Measurements from ENCODE around the gene MEPCE. TPM values are rescaled to one million over a fixed set of nuclear protein-coding genes. Genes with fewer than 3 reads are reported as not detected.

MEPCE gene
- total RNA-seq, 2 donors from 2014 or later = 44.0 to 60.5 TPM

- H3K36me3 Mint-ChIP-seq = no peaks in the 10 kb centered on the region
- DNase-seq (ENCODE audit: low spot score) = no peak
- peaks cover 12% of the 10 kb centered on the region in 2 donors for H3K4me1 Mint-ChIP-seq (ENCODE audit: low read depth in 2 of 2)
- no peaks in the 10 kb centered on the region for H3K9me3 Mint-ChIP-seq
- H3K4me3 Mint-ChIP-seq = no peak overlapping the region
- no peaks in the 10 kb centered on the region for H3K27me3 Mint-ChIP-seq
- H3K27ac Mint-ChIP-seq = peak overlapping the region in 1 of 2 donors; percentile 62
- ATAC-seq = no peak
These were observed 9.9 kb upstream of the MEPCE start for GRCh38 chr7:100419660-100420226.

- H3K4me3 Mint-ChIP-seq = no peak overlapping the region
- ATAC-seq (no peak), DNase-seq (ENCODE audit: low spot score) (no peak)
- H3K4me1 Mint-ChIP-seq (ENCODE audit: low read depth in 2 of 2) = peaks cover 17 to 22% of the 10 kb centered on the region in 2 donors
- H3K27ac Mint-ChIP-seq = peak overlapping the region in 1 of 2 donors; percentile 60
- no peaks in the 10 kb centered on the region for H3K36me3 Mint-ChIP-seq
- H3K9me3 Mint-ChIP-seq = no peaks in the 10 kb centered on the region
- no peaks in the 10 kb centered on the region for H3K27me3 Mint-ChIP-seq
These were observed 6.3 kb upstream of the MEPCE start for GRCh38 chr7:100423315-100423714.

GRCh38 chr7:100425347-100425746 lies 4.3 kb upstream of the MEPCE start:
- Mint-ChIP-seq H3K36me3 (peaks cover 5% of the 10 kb centered on the region), H3K4me3 (no peak overlapping the region), H3K9me3 (no peaks in the 10 kb centered on the region), H3K4me1 (ENCODE audit: low read depth in 2 of 2) (peaks cover 32 to 34% of the 10 kb centered on the region in 2 donors), H3K27me3 (no peaks in the 10 kb centered on the region), H3K27ac (no peak overlapping the region)
- ATAC-seq (no peak), DNase-seq (ENCODE audit: low spot score) (no peak)

GRCh38 chr7:100426516-100426915 lies 3.1 kb upstream of the MEPCE start:
- Mint-ChIP-seq H3K27me3 (no peaks in the 10 kb centered on the region), H3K36me3 (peaks cover 5% of the 10 kb centered on the region), H3K4me1 (ENCODE audit: low read depth in 2 of 2) (peaks cover 36 to 39% of the 10 kb centered on the region in 2 donors), H3K4me3 (no peak overlapping the region), H3K27ac (peak overlapping the region in 1 of 2 donors; percentile 38), H3K9me3 (no peaks in the 10 kb centered on the region)
- no peak for DNase-seq (ENCODE audit: low spot score)
- no peak for ATAC-seq

GRCh38 chr7:100427762-100428198 lies 1.9 kb upstream of the MEPCE start:
- Mint-ChIP-seq H3K4me3 (peak overlapping the region; percentile 97), H3K27ac (peak overlapping the region; percentile 99 to 100)

GRCh38 chr7:100428199-100428966 lies 1.2 kb upstream of the MEPCE start, which contains the start of gene ZCWPW1:
TSS of gene ZCWPW1 (minus strand) at chr7:100428703. CDS start at chr7:100420649, 8,054 bp downstream.
- peaks cover 39 to 46% of the 10 kb centered on the region in 2 donors for H3K4me1 Mint-ChIP-seq (ENCODE audit: low read depth in 2 of 2)
- H3K27ac Mint-ChIP-seq = peak within 1 kb of the TSS; percentile 99 to 100
- peaks cover 10% of the 10 kb centered on the region for H3K36me3 Mint-ChIP-seq
- ATAC-seq (peak; percentile 76 to 79), DNase-seq (ENCODE audit: low spot score) (peak; percentile 97)
- H3K4me3 Mint-ChIP-seq = peak within 1 kb of the TSS; percentile 97
- no peaks in the 10 kb centered on the region for H3K27me3 Mint-ChIP-seq
- no peaks in the 10 kb centered on the region for H3K9me3 Mint-ChIP-seq

More at GRCh38 chr7:100427762-100428198, 1.9 kb upstream of the MEPCE start:
- DNase-seq (ENCODE audit: low spot score) (no peak), ATAC-seq (no peak)
- Mint-ChIP-seq H3K4me1 (ENCODE audit: low read depth in 2 of 2) (peaks cover 45 to 50% of the 10 kb centered on the region in 2 donors), H3K9me3 (no peaks in the 10 kb centered on the region), H3K36me3 (peaks cover 10% of the 10 kb centered on the region), H3K27me3 (no peaks in the 10 kb centered on the region)

- ATAC-seq = peak; percentile 79 to 83
- Mint-ChIP-seq H3K27ac (peak overlapping the region; percentile 99 to 100), H3K36me3 (peaks cover 10% of the 10 kb centered on the region), H3K27me3 (no peaks in the 10 kb centered on the region), H3K4me1 (ENCODE audit: low read depth in 2 of 2) (peaks cover 44 to 46% of the 10 kb centered on the region in 2 donors), H3K9me3 (no peaks in the 10 kb centered on the region), H3K4me3 (peak overlapping the region; percentile 97)
- peak; percentile 100 for DNase-seq (ENCODE audit: low spot score)
These were observed 529 bp upstream of the MEPCE start for GRCh38 chr7:100428967-100429636.

GRCh38 chr7:100430493-100431285 lies 1.1 kb downstream of the MEPCE start:
- no peaks in the 10 kb centered on the region for H3K27me3 Mint-ChIP-seq
- peak overlapping the region; percentile 91 to 100 for H3K27ac Mint-ChIP-seq
- H3K36me3 Mint-ChIP-seq = peaks cover 19% of the 10 kb centered on the region
- peak overlapping the region; percentile 86 for H3K4me3 Mint-ChIP-seq
- DNase-seq (ENCODE audit: low spot score) (peak; percentile 70), ATAC-seq (peak in 1 of 2 donors; percentile 1)
- H3K9me3 Mint-ChIP-seq = no peaks in the 10 kb centered on the region
- peaks cover 55 to 56% of the 10 kb centered on the region in 2 donors for H3K4me1 Mint-ChIP-seq (ENCODE audit: low read depth in 2 of 2)

GRCh38 chr7:100431286-100431735 lies 1.7 kb downstream of the MEPCE start:
- H3K9me3 Mint-ChIP-seq = no peaks in the 10 kb centered on the region
- peak overlapping the region; percentile 91 to 100 for H3K27ac Mint-ChIP-seq
- ATAC-seq = no peak
- DNase-seq (ENCODE audit: low spot score) = no peak
- H3K27me3 Mint-ChIP-seq = no peaks in the 10 kb centered on the region
- H3K4me1 Mint-ChIP-seq (ENCODE audit: low read depth in 2 of 2) = peaks cover 53 to 56% of the 10 kb centered on the region in 2 donors
- peak overlapping the region; percentile 86 for H3K4me3 Mint-ChIP-seq
- peaks cover 19% of the 10 kb centered on the region for H3K36me3 Mint-ChIP-seq

- H3K36me3 Mint-ChIP-seq = peaks cover 19% of the 10 kb centered on the region
- no peaks in the 10 kb centered on the region for H3K9me3 Mint-ChIP-seq
- H3K27me3 Mint-ChIP-seq = no peaks in the 10 kb centered on the region
- no peak for ATAC-seq
- DNase-seq (ENCODE audit: low spot score) = no peak
- H3K4me1 Mint-ChIP-seq (ENCODE audit: low read depth in 2 of 2) = peaks cover 53 to 56% of the 10 kb centered on the region in 2 donors
- H3K4me3 Mint-ChIP-seq = peak overlapping the region; percentile 52
- peak overlapping the region; percentile 91 to 100 for H3K27ac Mint-ChIP-seq
These were observed 2.4 kb downstream of the MEPCE start for GRCh38 chr7:100432053-100432452.

- Mint-ChIP-seq H3K4me1 (ENCODE audit: low read depth in 2 of 2) (peaks cover 51 to 56% of the 10 kb centered on the region in 2 donors), H3K36me3 (peaks cover 19% of the 10 kb centered on the region), H3K4me3 (peak overlapping the region; percentile 52), H3K27me3 (no peaks in the 10 kb centered on the region), H3K9me3 (no peaks in the 10 kb centered on the region), H3K27ac (peak overlapping the region; percentile 91 to 100)
- DNase-seq (ENCODE audit: low spot score) = no peak
- no peak for ATAC-seq
These were observed 3.1 kb downstream of the MEPCE start for GRCh38 chr7:100432621-100433275.

GRCh38 chr7:100433276-100433591 lies 3.6 kb downstream of the MEPCE start:
- no peak overlapping the region for H3K4me3 Mint-ChIP-seq
- H3K36me3 Mint-ChIP-seq = peaks cover 19% of the 10 kb centered on the region

More at GRCh38 chr7:100433276-100433591, 3.6 kb downstream of the MEPCE start:
- Mint-ChIP-seq H3K27ac (peak overlapping the region; percentile 51 to 91), H3K9me3 (no peaks in the 10 kb centered on the region), H3K27me3 (no peaks in the 10 kb centered on the region), H3K4me1 (ENCODE audit: low read depth in 2 of 2) (peaks cover 46 to 51% of the 10 kb centered on the region in 2 donors)
- ATAC-seq (no peak), DNase-seq (ENCODE audit: low spot score) (no peak)
